Measurements from ENCODE around the gene C1QTNF6. TPM values are rescaled to one million over a fixed set of nuclear protein-coding genes. Genes with fewer than 3 reads are reported as not detected.

The C1QTNF6 gene
- total RNA-seq, 1 donor from 2014 or later = 3.3 TPM

GRCh38 chr22:37215890-37216289 lies 27.8 kb upstream of the C1QTNF6 start:
- peaks cover 32% of the 10 kb centered on the region for H3K4me1 Mint-ChIP-seq (ENCODE audit: low read depth, unreplicated experiment)
- peaks cover 1% of the 10 kb centered on the region for H3K9me3 Mint-ChIP-seq (ENCODE audit: unreplicated experiment)
- H3K27ac Mint-ChIP-seq (ENCODE audit: unreplicated experiment) = no peak overlapping the region
- no peak overlapping the region for H3K4me3 Mint-ChIP-seq (ENCODE audit: unreplicated experiment)
- H3K27me3 Mint-ChIP-seq (ENCODE audit: unreplicated experiment) = no peaks in the 10 kb centered on the region
- no peak for DNase-seq
- no peak for TF ChIP-seq CTCF (IDR thresholded peaks at IDR 0.05; ENCODE audit: partially characterized antibody, unreplicated experiment)
- peaks cover 4% of the 10 kb centered on the region for H3K36me3 Mint-ChIP-seq (ENCODE audit: unreplicated experiment)

GRCh38 chr22:37214731-37215030 lies 26.6 kb upstream of the C1QTNF6 start:
- H3K36me3 Mint-ChIP-seq (ENCODE audit: unreplicated experiment) = no peaks in the 10 kb centered on the region
- no peak overlapping the region for H3K27ac Mint-ChIP-seq (ENCODE audit: unreplicated experiment)

GRCh38 chr22:37213941-37214730 lies 26.1 kb upstream of the C1QTNF6 start:
- Mint-ChIP-seq H3K27ac (ENCODE audit: unreplicated experiment) (no peak overlapping the region), H3K4me3 (ENCODE audit: unreplicated experiment) (no peak overlapping the region), H3K9me3 (ENCODE audit: unreplicated experiment) (peaks cover 3% of the 10 kb centered on the region), H3K4me1 (ENCODE audit: low read depth, unreplicated experiment) (peaks cover 37% of the 10 kb centered on the region), H3K36me3 (ENCODE audit: unreplicated experiment) (no peaks in the 10 kb centered on the region), H3K27me3 (ENCODE audit: unreplicated experiment) (no peaks in the 10 kb centered on the region)
- TF ChIP-seq CTCF (IDR thresholded peaks at IDR 0.05; ENCODE audit: partially characterized antibody, unreplicated experiment) = no peak
- DNase-seq = peak; percentile 10

More at GRCh38 chr22:37214731-37215030, 26.6 kb upstream of the C1QTNF6 start:
- DNase-seq = peak; percentile 14
- Mint-ChIP-seq H3K27me3 (ENCODE audit: unreplicated experiment) (no peaks in the 10 kb centered on the region), H3K9me3 (ENCODE audit: unreplicated experiment) (peaks cover 3% of the 10 kb centered on the region), H3K4me3 (ENCODE audit: unreplicated experiment) (no peak overlapping the region), H3K4me1 (ENCODE audit: low read depth, unreplicated experiment) (peaks cover 37% of the 10 kb centered on the region)
- no peak for TF ChIP-seq CTCF (IDR thresholded peaks at IDR 0.05; ENCODE audit: partially characterized antibody, unreplicated experiment)

GRCh38 chr22:37213218-37213855 lies 25.3 kb upstream of the C1QTNF6 start:
- Mint-ChIP-seq H3K27ac (ENCODE audit: unreplicated experiment) (no peak overlapping the region), H3K4me3 (ENCODE audit: unreplicated experiment) (no peak overlapping the region), H3K36me3 (ENCODE audit: unreplicated experiment) (no peaks in the 10 kb centered on the region), H3K27me3 (ENCODE audit: unreplicated experiment) (no peaks in the 10 kb centered on the region), H3K9me3 (ENCODE audit: unreplicated experiment) (peaks cover 3% of the 10 kb centered on the region), H3K4me1 (ENCODE audit: low read depth, unreplicated experiment) (peaks cover 33% of the 10 kb centered on the region)
- no peak for TF ChIP-seq CTCF (IDR thresholded peaks at IDR 0.05; ENCODE audit: partially characterized antibody, unreplicated experiment)
- peak; percentile 8 for DNase-seq

All from glutamatergic neuron (in vitro differentiated cells).